HG02588 (cell line): ENCODE results near the gene ADAMTS2.

Experiments used
- ATAC-seq: cut with Tn5 transposase; IDR thresholded peaks from one replicate; pipeline ENCODE4 v1.9.1; 2021; ENCODE audit warnings: mild to moderate bottlenecking, moderate library complexity; ENCODE audit not compliant: unreplicated experiment

The ADAMTS2 gene

DNA sequence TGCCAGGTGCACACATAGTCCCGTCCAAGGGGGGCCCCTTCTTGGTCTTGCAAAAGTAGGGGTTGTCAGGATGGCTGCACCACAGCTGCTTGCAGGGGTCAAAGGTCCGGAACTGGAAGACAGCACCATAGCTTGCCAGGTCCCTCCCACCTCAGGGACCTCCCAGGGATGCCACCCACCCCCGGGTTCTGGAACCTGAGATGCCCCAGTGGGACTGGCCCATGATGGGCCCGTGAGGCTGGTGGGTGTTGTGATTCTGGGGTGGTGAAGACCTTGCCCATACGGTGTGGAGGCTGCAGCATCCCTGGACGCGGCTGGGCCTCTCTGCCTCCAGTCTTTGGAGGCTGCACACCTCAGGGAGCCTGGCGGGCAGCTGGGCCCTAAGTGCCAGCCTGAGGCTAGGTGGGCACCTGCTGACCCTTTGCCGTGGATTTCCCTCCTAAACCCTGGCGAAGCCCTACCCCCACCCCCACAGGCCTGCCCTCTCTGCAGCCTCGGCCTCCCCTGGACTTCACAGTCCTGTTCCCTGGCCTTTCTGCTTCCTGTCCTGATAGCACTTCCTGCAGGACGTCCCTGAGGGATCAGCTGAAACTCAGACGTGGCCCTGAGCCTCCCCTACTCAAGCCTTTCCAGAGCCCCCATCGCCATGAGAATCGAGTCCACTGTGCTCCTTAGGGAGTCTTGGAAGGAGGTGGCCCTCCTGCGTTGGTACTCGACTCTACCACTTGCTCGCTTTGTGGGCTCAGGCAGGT, 192.9 kb downstream of the ADAMTS2 start:
- ATAC-seq = no peak

DNA sequence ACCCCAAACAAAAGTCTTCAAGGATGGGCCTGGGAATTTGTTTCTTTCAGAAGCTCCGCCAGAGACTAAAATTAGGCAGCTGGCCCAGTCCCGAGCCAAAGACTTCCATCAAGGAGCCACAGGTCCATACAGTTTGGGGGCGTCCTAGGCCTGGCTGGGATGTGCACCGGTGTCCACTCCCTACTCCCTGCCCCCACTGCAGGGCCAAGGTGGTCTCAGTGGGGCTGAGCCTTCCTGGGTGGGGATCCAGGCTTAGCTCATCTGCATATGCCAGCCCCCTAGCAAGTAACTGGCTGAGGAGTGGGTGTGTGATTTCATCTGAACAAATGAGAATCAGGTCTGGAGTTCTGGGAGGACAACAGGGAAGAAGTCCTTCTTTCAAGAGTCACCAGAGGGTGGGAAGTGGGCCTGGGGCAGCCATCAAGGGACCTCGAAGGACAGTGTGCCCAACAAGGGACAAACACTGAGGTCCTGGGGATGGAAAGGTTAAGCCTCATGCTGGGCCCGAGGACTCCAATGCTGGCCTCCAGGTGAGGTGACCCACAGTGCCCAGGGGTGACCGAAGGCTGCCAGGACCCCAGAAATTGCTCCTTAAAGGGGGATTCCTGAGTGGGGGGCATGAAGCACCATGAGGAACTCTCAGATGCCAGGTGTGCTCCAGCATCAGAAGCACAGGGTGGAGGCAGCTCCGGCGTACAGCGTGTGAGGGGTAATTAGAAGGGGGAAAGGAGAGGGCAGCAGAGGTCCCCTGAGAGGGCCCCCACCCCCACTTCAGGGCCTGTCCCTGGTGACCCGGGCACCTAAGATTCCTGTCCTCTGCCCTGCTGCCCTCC, 193.8 kb downstream of the ADAMTS2 start:
- no peak for ATAC-seq

- no peak for ATAC-seq
These were observed 195.2 kb downstream of the ADAMTS2 start for GRCh38 chr5:179150011-179150410.

DNA sequence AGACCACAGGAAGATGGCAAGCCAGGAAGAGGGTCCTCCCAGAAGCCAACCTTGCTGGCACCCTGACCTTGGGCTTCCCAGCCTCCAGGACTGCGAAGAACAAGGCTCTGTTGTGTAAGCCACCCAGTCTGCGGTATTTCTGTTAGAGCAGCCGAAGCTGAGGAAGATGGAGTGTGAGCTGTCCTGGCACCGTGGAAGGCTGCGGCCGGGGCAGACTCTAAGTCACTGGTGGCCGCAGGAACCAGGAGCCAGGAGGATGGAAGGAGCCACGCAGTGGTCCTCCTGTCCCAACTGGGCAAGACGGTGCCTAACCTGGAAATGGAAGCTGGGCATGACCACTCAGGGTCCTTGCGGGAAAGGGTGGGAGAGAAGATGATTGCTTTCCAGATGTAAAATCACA, 196.0 kb downstream of the ADAMTS2 start:
- ATAC-seq = no peak

- no peak for ATAC-seq
These were observed 196.5 kb downstream of the ADAMTS2 start for GRCh38 chr5:179148703-179149170.

DNA sequence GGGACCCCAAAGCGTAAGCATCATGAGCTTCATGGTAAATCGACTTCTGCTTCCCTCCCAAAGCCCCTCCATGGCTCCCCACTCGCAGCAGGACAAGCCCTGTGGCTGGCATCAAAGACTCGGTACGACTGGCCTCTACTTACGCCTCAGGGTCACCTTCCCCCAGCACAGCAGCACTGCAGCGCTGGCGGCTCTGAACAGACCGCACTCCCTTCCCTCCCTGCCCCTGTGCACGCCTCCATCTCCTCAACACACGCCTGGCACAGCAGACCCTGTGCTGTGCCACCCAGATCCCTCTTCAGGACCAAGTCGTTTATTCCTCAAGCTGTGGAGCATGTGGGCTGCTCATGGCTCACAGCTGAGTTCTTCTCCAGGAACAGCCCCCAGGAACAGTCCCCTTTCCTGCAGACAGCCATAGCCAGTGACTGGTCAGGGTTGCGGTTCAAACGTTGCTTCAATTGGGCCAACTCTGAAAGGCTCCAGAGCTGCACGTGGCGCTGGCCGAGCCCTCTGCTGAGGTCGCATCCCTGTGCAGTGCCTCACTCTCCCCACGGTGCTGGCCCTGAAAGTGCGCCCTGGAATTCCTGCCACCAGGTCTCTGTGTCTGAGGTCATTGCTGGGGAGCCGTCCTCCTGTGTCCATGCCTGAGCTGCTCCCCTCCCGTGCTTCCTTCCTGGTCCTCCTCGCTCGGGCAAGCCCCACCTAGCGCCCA, 197.1 kb downstream of the ADAMTS2 start:
- ATAC-seq = no peak

GRCh38 chr5:179146277-179146676, 199.0 kb downstream of the ADAMTS2 start:
- no peak for ATAC-seq

DNA sequence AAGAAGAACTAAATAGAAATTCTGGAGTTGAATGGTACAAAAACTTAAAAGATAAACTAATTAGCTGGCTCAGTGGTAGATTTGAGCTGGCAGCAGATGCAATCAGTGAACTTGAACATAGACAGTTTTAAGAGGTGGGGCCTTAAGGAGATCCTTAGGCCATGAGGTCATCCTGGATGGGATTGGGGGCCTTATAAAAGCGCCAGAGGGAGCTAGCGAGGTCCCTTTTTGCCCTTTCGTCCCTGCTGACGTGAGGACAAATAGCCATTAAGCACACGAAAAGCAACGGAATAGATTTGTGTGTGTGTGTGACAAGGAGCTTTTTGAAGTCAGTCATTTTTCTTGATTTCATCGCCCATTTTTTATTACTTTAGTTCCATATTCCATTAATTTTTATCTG, 201.8 kb downstream of the ADAMTS2 start:
- no peak for ATAC-seq

DNA sequence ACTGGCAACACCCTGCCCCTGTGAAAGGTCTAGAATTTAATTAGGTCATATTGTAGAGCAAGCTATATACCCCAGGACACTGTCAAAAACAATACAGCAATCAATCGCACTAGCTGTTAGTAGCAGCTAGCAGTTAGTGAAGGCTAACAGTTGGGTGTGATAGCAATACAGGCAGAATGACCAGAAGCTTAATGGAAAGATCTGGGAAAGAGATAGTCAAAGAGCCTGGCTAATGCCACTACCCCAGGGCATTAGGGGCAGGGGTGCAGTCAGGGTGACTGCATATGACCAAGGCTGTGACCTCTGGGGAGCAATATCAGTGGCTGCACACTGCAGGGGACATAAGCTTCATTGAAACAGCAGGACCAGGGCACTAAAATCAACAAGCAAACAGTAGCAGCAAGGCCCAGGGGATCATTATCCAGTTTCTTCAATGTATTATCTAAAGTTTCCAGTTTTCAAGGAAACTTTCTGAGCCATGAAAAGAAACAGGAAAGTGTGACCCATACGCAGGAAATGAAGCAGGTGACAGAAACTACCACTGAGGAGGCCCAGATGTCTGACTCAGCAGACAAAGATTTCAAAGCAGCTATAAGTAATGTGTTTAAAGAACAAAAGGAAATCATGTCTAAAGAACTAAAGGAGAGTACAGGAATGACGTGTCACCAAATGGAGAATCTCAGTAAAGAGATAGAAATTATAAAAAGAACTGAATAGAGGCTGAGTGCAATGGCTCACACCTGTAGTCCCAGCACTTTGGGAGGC, 202.6 kb downstream of the ADAMTS2 start:
- ATAC-seq = no peak

- ATAC-seq = no peak
These were observed 203.4 kb downstream of the ADAMTS2 start for GRCh38 chr5:179141867-179142266.

DNA sequence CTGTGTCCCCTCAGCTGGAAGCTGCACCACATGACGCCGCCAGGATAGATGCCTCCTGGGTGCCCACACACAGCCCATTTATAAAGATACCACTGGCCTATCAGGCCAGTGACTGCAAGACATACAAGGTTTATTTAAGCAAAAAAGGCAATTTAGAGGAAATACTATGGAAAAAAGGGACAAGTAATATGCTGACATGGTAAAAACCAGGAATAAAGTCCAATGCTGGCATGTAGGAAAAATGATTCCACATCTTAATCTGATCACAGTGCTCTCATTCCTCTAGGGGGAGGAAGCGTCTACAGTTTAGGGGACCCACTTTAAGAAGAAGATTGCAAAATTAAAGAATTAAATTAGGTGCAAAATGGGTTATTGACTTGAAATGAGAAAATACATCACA, 205.0 kb downstream of the ADAMTS2 start:
- no peak for ATAC-seq

DNA sequence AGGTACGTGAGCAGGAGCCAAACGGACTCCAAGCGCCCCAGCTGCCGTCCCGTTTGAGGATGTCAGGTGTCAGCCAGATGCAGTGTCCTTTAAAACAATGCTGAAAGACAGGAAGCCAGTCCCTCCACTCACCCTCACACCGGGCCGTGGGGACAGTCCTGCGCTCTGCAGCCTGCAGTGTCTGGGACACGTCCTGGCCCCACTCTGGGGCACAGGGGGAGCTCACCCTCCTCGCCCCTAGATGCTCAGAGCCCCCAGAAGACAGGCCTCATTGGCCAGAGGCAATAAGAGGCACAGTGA, 205.4 kb downstream of the ADAMTS2 start:
- no peak for ATAC-seq

DNA sequence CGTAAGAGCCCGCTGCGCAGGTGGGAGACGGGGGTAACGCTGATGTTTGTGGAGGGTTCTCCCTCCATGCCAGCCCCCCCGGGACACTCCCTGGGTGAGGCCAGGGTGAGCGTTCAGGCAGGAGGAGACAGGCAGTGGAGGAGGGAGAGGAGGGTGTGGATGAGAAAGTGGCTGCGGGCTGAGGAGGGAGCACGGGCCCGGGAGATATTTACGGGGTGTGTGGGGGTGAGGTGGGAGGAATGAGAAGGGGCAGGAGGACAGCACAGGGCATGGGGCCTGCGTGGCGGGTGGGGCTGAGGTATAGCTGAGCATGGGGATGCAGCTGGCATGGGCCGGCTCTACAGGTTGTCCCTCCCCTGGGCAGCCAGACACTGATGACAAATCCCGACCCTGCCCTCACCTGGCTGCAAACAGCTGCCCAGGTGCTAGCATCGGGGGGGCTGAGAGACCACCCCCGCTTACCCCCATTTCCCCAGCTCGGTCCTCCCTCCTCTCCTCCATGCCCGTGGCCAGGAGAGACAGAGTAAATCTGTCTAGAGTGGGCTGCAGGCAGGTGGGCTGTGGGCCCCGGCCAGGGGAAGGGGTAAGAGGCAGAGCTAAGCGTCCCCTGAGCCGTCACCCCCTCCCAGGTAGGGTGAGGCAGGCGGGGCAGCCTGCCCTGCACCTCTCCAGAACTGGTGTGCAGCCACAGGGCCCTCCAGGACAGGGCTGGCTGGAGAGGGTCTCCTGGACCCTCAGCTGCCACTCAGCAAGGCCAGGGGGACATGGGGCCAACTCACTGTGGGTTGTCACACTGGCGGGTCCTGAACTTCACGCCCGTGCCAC, 205.9 kb downstream of the ADAMTS2 start:
- no peak for ATAC-seq

GRCh38 chr5:179138568-179138925, 206.7 kb downstream of the ADAMTS2 start:
- no peak for ATAC-seq

- no peak for ATAC-seq
These were observed 207.4 kb downstream of the ADAMTS2 start for GRCh38 chr5:179137643-179138567.

- ATAC-seq = no peak
These were observed 208.1 kb downstream of the ADAMTS2 start for GRCh38 chr5:179137016-179137642.

GRCh38 chr5:179135441-179136215, 209.6 kb downstream of the ADAMTS2 start:
- no peak for ATAC-seq

DNA sequence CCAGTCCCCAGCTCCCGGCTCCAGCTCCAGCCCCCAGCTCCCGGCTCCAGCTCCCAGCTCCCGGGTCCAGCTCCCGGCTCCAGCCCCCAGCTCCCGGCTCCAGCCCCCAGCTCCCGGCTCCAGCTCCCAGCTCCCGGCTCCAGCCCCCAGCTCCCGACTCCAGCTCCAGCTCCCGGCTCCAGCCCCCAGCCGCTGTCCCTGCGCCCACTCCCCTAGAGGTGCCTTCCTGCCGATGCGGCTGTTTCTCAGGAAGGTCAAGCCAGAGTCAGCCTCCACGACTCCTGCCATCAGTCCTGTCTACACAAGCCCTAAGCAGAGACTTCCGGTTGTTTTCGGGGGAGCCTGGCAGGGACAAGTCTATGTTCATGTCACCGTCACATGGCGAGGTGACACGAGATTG, 210.3 kb downstream of the ADAMTS2 start:
- no peak for ATAC-seq
